Kidney (tissue), 14 donors: ENCODE results near the gene KIF26B. TPM values are rescaled to one million over a fixed set of nuclear protein-coding genes. Genes with fewer than 3 reads are reported as not detected.

Source experiments
- DNase-seq, 5 donors: peaks; one replicate each; pipeline ENCODE4 v3.0.0-alpha.2; 2013 to 2020
- FAIRE-seq: peaks from 2 replicates; lab custom pipeline; 2012; peaks lifted over from hg19 to GRCh38; lab: Jason Lieb, UNC
- H3K27ac ChIP-seq, 2 donors: one replicate each; pipeline ENCODE4 v1.7.0; 2013; ENCODE audit warnings: low read depth in 2 of 2, low read length in 2 of 2, inconsistent platforms in 1 of 2
- H3K27me3 ChIP-seq: one replicate; pipeline ENCODE4 v1.7.1; 2013; ENCODE audit warnings: low read length, inconsistent platforms; ENCODE audit not compliant: control insufficient read depth, insufficient read depth
- H3K36me3 ChIP-seq, 3 donors: one replicate each; pipeline versions ENCODE4 v1.7.0 to v1.7.1; 2013; ENCODE audit warnings: low read length in 3 of 3, control low read depth in 1 of 3, inconsistent platforms in 1 of 3; ENCODE audit not compliant: insufficient read depth in 3 of 3, control insufficient read depth in 2 of 3
- H3K4me1 ChIP-seq, 3 donors: one replicate each; pipeline versions ENCODE4 v1.7.0 to v1.7.1; 2013; ENCODE audit warnings: low read length in 3 of 3, inconsistent platforms in 1 of 3, low read depth in 1 of 3; ENCODE audit not compliant: control insufficient read depth in 2 of 3, insufficient read depth in 2 of 3
- H3K4me3 ChIP-seq, 3 donors: one replicate each; pipeline versions ENCODE4 v1.7.0 to v1.8.1; 2013; ENCODE audit warnings: low read length in 3 of 3, control low read depth in 1 of 3, inconsistent platforms in 1 of 3
- H3K9ac ChIP-seq, 3 donors: one replicate each; pipeline versions ENCODE4 v1.7.0 to v1.7.1; 2013; ENCODE audit warnings: low read length in 3 of 3, control low read depth in 1 of 3, inconsistent platforms in 1 of 3
- H3K9me3 ChIP-seq, 3 donors: one replicate each; pipeline versions ENCODE4 v1.7.0 to v1.7.1; 2013; ENCODE audit warnings: low read length in 3 of 3, control low read depth in 1 of 3, inconsistent platforms in 1 of 3; ENCODE audit not compliant: control insufficient read depth in 2 of 3, insufficient read depth in 1 of 3
- CTCF ChIP-seq: IDR thresholded peaks from 3 replicates; pipeline ENCODE4 v1.5.1; 2012; ENCODE audit warnings: mild to moderate bottlenecking, moderate library complexity, borderline replicate concordance; ENCODE audit not compliant: insufficient read depth; ENCODE audit errors: extremely low read depth
- intact Hi-C: fragments of 100-400 bp; cut with DNase I; formaldehyde crosslinking; loops from one replicate; pipeline ENCODE4 v1.11.1; 2022
- polyA plus RNA-seq: library from polyadenylated mRNA; stranded (reverse); fragments of 350-450 nt; fragmentation: Illumina TruSeq; extraction: RNeasy Lipid Tissue Mini Kit (QIAGEN cat#74804); gene quantifications from one replicate; pipeline ENCODE4 v1.2.3, GENCODE V29; 2014; ENCODE audit warnings: low read depth, low replicate concordance; ENCODE audit not compliant: insufficient read depth
- total RNA-seq: library from RNA; stranded (reverse); fragmentation: NEBNext Ultra II Directional; extraction: Animal tissue kit (Norgen Biotek cat#: 25700); gene quantifications from one replicate; pipeline ENCODE4 v1.2.1, GENCODE V29; 2021
- donor health status: control.
- donor health status: control.
- donor health status: control.
- donor health status: control.
- donor health status: control.
- donor health status: DM: yes; HTN: yes; CAD: no.
- donor health status: Normal renal cell carcinoma (clear cell type).

The KIF26B gene
- total and polyA plus RNA-seq, 2 donors from 2014 or later: 0.52 to 10.7 TPM

GRCh38 chr1:245485996-245486395 lies 331.2 kb downstream of the KIF26B start:
- Histone ChIP-seq H3K9me3 (no peaks in the 10 kb centered on the region), H3K27me3 (no peaks in the 10 kb centered on the region), H3K9ac (no peak overlapping the region), H3K36me3 (no peaks in the 10 kb centered on the region), H3K4me3 (no peak overlapping the region), H3K4me1 (no peaks in the 10 kb centered on the region), H3K27ac (no peak overlapping the region)
- no peak for TF ChIP-seq CTCF
- DNase-seq (no peak), FAIRE-seq (no peak)
- intact Hi-C loops: no loop called here

GRCh38 chr1:245486775-245487470 lies 332.1 kb downstream of the KIF26B start:
- DNase-seq (no peak), FAIRE-seq (no peak)
- Histone ChIP-seq H3K4me3 (no peak overlapping the region), H3K27ac (no peak overlapping the region), H3K9ac (no peak overlapping the region), H3K27me3 (no peaks in the 10 kb centered on the region), H3K9me3 (no peaks in the 10 kb centered on the region), H3K4me1 (no peaks in the 10 kb centered on the region), H3K36me3 (no peaks in the 10 kb centered on the region)
- intact Hi-C loops: no loop called here
- TF ChIP-seq CTCF: no peak

- Histone ChIP-seq H3K9ac (no peak overlapping the region), H3K4me3 (no peak overlapping the region), H3K27ac (no peak overlapping the region), H3K27me3 (no peaks in the 10 kb centered on the region), H3K4me1 (no peaks in the 10 kb centered on the region), H3K36me3 (no peaks in the 10 kb centered on the region), H3K9me3 (no peaks in the 10 kb centered on the region)
- intact Hi-C loops: no loop called here
- DNase-seq: no peak
- no peak for TF ChIP-seq CTCF
- FAIRE-seq: no peak
These were observed 333.8 kb downstream of the KIF26B start for GRCh38 chr1:245488346-245489129.
